CD4-positive, alpha-beta T cell treated with Interleukin-1 beta for 1 hour (primary cell): ENCODE measurements around the gene SPTLC2.
A peak's percentile ranks its signal among the peaks of the same experiment; 100 is the strongest.

Experiments used
- DNase-seq, 2 donors: peaks; one replicate each; pipeline ENCODE4 v3.0.0-alpha.2; 2020 to 2022

Gene SPTLC2

GRCh38 chr14:77622366-77622961 is 6.0 kb upstream of the SPTLC2 start:
- no peak for DNase-seq

- no peak for DNase-seq
These were observed 3.9 kb upstream of the SPTLC2 start for GRCh38 chr14:77620222-77620870.

GRCh38 chr14:77618381-77618970 is 2.0 kb upstream of the SPTLC2 start:
- DNase-seq: no peak

- no peak for DNase-seq
These were observed 344 bp downstream of the SPTLC2 start for GRCh38 chr14:77616133-77616453.

GRCh38 chr14:77615361-77616132 is 890 bp downstream of the SPTLC2 start:
- no peak for DNase-seq

GRCh38 chr14:77613201-77613600 is 3.2 kb downstream of the SPTLC2 start:
- DNase-seq: no peak

- no peak for DNase-seq
These were observed 4.3 kb downstream of the SPTLC2 start for GRCh38 chr14:77612011-77612620.

- DNase-seq: no peak
These were observed 5.9 kb downstream of the SPTLC2 start for GRCh38 chr14:77610553-77610952.

GRCh38 chr14:77609922-77610321 is 6.5 kb downstream of the SPTLC2 start:
- DNase-seq: no peak

- peak in 1 of 2 donors; percentile 5 for DNase-seq
These were observed 8.6 kb downstream of the SPTLC2 start for GRCh38 chr14:77607741-77608302.

GRCh38 chr14:77605392-77605972 is 11.0 kb downstream of the SPTLC2 start:
- no peak for DNase-seq

GRCh38 chr14:77603654-77604255 is 12.7 kb downstream of the SPTLC2 start:
- DNase-seq: peak in 1 of 2 donors; percentile 11

GRCh38 chr14:77603031-77603430 is 13.4 kb downstream of the SPTLC2 start:
- DNase-seq: no peak

- DNase-seq: no peak
These were observed 14.4 kb downstream of the SPTLC2 start for GRCh38 chr14:77601846-77602619.

GRCh38 chr14:77599889-77600288 is 16.5 kb downstream of the SPTLC2 start:
- no peak for DNase-seq

- peak; percentile 7 to 36 for DNase-seq
These were observed 17.9 kb downstream of the SPTLC2 start for GRCh38 chr14:77598366-77599070.

GRCh38 chr14:77593501-77593961 is 22.9 kb downstream of the SPTLC2 start:
- peak in 1 of 2 donors; percentile 38 for DNase-seq

- DNase-seq: no peak
These were observed 25.5 kb downstream of the SPTLC2 start for GRCh38 chr14:77590845-77591485.

GRCh38 chr14:77589099-77589498 is 27.3 kb downstream of the SPTLC2 start:
- no peak for DNase-seq
